ENCODE data around the gene GPC5. TPM values are rescaled to one million over a fixed set of nuclear protein-coding genes. Genes with fewer than 3 reads are reported as not detected.

Gene GPC5
- total and polyA plus RNA-seq, 3 experiments from 2014 or later = 0.08 to 0.39 (median 0.13) TPM

DNA sequence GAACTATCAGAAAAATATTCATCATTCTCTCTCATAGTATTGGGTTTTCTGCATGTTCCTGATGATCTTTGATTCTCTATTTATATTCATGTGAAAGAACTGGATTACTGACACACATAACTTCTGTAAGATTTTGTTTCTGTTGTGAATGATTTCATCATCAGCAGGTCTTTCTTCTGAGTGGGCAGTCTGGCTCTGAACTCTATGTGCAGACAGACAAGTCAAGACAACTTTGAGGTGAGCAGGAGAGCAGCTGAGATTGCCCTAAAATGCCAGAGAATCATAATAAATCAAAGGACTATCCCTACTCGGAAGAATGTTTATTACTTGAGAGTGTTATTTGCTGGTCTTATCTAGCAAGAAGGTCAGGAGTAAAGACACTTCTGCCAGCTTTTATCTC, 1176.1 kb downstream of the GPC5 start:
- H3K4me1 ChIP-seq (ENCODE audit: insufficient read depth, low read length) = no peaks in the 10 kb centered on the region
- H3K36me3 ChIP-seq (ENCODE audit: insufficient read depth, low read length) = no peaks in the 10 kb centered on the region
- ChIA-PET POLR2A (no interaction called here), CTCF (no interaction called here)
- DNase-seq = no peak
- H3K27ac Mint-ChIP-seq = no peak overlapping the region
- H3K27ac ChIP-seq (ENCODE audit: low read depth, low read length) = no peak overlapping the region
- H3K4me3 Mint-ChIP-seq = no peak overlapping the region
- no peaks in the 10 kb centered on the region for H3K27me3 Mint-ChIP-seq
- no peaks in the 10 kb centered on the region for H3K4me1 Mint-ChIP-seq
- no peaks in the 10 kb centered on the region for H3K27me3 ChIP-seq (ENCODE audit: insufficient read depth, low read length, poor library complexity, severe bottlenecking)
- no peak overlapping the region for H3K4me3 ChIP-seq (ENCODE audit: low read length)
- no peaks in the 10 kb centered on the region for H3K9me3 ChIP-seq (ENCODE audit: low read length)
- peaks cover 0 to 12% (median 3%) of the 10 kb centered on the region in 5 donors for H3K9me3 Mint-ChIP-seq
- peaks cover 0 to 1% (median 0%) of the 10 kb centered on the region in 3 donors for H3K36me3 Mint-ChIP-seq

DNA sequence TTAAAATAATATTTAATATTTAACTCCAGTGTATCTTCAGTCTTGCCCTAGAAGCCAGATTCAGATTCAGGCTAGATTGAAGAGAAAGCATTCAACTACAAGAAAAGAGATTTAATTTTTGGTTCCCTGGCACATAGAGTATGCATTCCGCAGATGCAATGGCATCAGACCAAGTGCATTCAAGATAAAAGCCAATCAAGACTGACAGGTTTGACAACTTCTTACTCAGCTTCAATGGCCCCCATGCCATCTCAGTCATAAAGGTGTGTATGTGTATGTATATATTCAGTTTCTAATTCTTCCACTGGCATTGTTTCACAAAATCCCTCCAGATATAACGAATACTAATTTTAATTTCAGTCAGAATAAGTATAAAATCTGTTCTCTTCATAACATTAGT, 1177.4 kb downstream of the GPC5 start:
- H3K36me3 ChIP-seq (ENCODE audit: insufficient read depth, low read length) = no peaks in the 10 kb centered on the region
- POLR2A ChIA-PET = no interaction called here

DNA sequence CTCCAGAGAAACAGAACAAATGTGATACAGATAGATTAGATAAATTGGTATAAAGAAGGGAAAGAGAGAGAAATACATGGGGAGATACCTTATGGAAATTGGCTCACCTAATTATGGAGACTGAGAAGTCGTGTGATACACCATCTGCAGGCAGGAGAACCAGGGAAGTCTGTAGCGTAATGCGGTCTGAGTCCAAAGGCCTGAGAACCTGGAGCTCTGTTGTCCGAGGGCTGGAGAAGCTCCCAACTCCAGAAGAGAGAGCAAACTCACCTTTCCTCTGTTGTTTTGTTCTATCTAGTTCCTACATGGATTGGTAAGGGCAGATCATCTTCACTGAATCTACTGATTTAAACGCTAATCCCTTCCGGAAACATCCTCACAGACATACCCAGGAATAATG, 1179.9 kb downstream of the GPC5 start:
- no peak overlapping the region for H3K4me3 Mint-ChIP-seq
- CTCF ChIA-PET = no interaction called here
- POLR2A ChIA-PET = no interaction called here
- Histone ChIP-seq H3K9me3 (ENCODE audit: low read length) (no peaks in the 10 kb centered on the region), H3K36me3 (ENCODE audit: insufficient read depth, low read length) (no peaks in the 10 kb centered on the region), H3K27ac (ENCODE audit: low read depth, low read length) (no peak overlapping the region), H3K4me1 (ENCODE audit: insufficient read depth, low read length) (no peaks in the 10 kb centered on the region), H3K27me3 (ENCODE audit: insufficient read depth, low read length, poor library complexity, severe bottlenecking) (no peaks in the 10 kb centered on the region), H3K4me3 (ENCODE audit: low read length) (no peak overlapping the region)
- no peaks in the 10 kb centered on the region for H3K4me1 Mint-ChIP-seq
- DNase-seq = no peak
- no peaks in the 10 kb centered on the region for H3K27me3 Mint-ChIP-seq
- peaks cover 0 to 25% (median 7%) of the 10 kb centered on the region in 5 donors for H3K9me3 Mint-ChIP-seq
- H3K27ac Mint-ChIP-seq = no peak overlapping the region
- peaks cover 0 to 1% (median 0%) of the 10 kb centered on the region in 3 donors for H3K36me3 Mint-ChIP-seq

More for the DNA sequence above, 1177.4 kb downstream of the GPC5 start:
- CTCF ChIA-PET = no interaction called here
- peaks cover 0 to 1% (median 0%) of the 10 kb centered on the region in 3 donors for H3K36me3 Mint-ChIP-seq
- no peak overlapping the region for H3K4me3 ChIP-seq (ENCODE audit: low read length)
- no peaks in the 10 kb centered on the region for H3K27me3 Mint-ChIP-seq
- no peaks in the 10 kb centered on the region for H3K27me3 ChIP-seq (ENCODE audit: insufficient read depth, low read length, poor library complexity, severe bottlenecking)
- no peak for DNase-seq
- no peak overlapping the region for H3K4me3 Mint-ChIP-seq
- H3K9me3 Mint-ChIP-seq = peaks cover 0 to 17% (median 5%) of the 10 kb centered on the region in 5 donors
- H3K27ac ChIP-seq (ENCODE audit: low read depth, low read length) = no peak overlapping the region
- H3K27ac Mint-ChIP-seq = no peak overlapping the region
- H3K4me1 ChIP-seq (ENCODE audit: insufficient read depth, low read length) = no peaks in the 10 kb centered on the region
- no peaks in the 10 kb centered on the region for H3K4me1 Mint-ChIP-seq
- H3K9me3 ChIP-seq (ENCODE audit: low read length) = no peaks in the 10 kb centered on the region

DNA sequence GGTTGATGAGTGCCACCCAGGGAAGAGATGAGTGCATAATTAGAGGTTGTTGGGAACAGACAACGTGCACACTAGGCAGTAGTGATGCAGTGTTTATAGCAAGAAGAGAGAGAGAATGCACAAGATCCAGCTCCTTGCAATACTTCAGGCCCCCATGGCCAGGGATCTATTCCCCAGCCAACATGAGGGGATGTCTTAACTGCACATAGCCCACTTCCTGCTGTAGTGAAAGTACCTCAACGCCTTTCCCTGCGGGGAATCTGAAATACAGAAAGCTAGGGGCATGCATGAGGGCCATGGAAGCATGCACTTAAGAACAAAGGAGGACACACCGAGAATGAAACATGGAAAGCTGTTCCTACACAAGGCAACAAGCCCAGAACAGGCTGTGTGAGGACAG, 1191.5 kb downstream of the GPC5 start:
- ChIA-PET POLR2A (no interaction called here), CTCF (no interaction called here)
- DNase-seq = no peak
- no peaks in the 10 kb centered on the region for H3K27me3 Mint-ChIP-seq
- no peaks in the 10 kb centered on the region for H3K4me1 Mint-ChIP-seq
- H3K9me3 Mint-ChIP-seq = peaks cover 3 to 11% (median 7%) of the 10 kb centered on the region in 5 donors
- H3K27ac ChIP-seq (ENCODE audit: low read depth, low read length) = no peak overlapping the region
- no peak overlapping the region for H3K4me3 Mint-ChIP-seq
- H3K27ac Mint-ChIP-seq = no peak overlapping the region
- H3K36me3 ChIP-seq (ENCODE audit: insufficient read depth, low read length) = no peaks in the 10 kb centered on the region
- H3K4me1 ChIP-seq (ENCODE audit: insufficient read depth, low read length) = no peaks in the 10 kb centered on the region
- no peaks in the 10 kb centered on the region for H3K27me3 ChIP-seq (ENCODE audit: insufficient read depth, low read length, poor library complexity, severe bottlenecking)
- H3K36me3 Mint-ChIP-seq = no peaks in the 10 kb centered on the region
- H3K9me3 ChIP-seq (ENCODE audit: low read length) = no peaks in the 10 kb centered on the region
- no peak overlapping the region for H3K4me3 ChIP-seq (ENCODE audit: low read length)

DNA sequence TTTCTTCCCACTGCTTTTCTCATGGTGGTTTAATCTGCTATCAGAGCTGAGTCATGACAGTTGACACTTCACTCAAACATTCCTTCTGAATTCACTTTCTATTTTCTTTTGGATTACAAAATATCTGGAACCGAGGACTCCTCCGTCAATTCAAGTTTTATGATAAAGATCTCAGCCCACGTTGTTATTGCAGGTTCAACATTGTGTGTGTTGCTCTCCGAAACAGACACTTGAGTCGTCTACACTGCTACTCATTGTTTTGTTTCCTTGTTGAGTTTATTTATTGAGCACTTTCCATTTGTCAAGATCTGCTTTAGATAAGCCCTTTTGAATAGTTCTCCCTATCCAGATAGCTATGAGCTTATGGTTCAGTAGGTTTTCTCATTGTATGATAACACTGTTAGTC, 1192.1 kb downstream of the GPC5 start:
- Histone ChIP-seq H3K9me3 (ENCODE audit: low read length) (no peaks in the 10 kb centered on the region), H3K27ac (ENCODE audit: low read depth, low read length) (no peak overlapping the region), H3K27me3 (ENCODE audit: insufficient read depth, low read length, poor library complexity, severe bottlenecking) (no peaks in the 10 kb centered on the region), H3K4me1 (ENCODE audit: insufficient read depth, low read length) (no peaks in the 10 kb centered on the region), H3K4me3 (ENCODE audit: low read length) (no peak overlapping the region), H3K36me3 (ENCODE audit: insufficient read depth, low read length) (no peaks in the 10 kb centered on the region)
- CTCF ChIA-PET = no interaction called here
- Mint-ChIP-seq H3K27ac (no peak overlapping the region), H3K4me1 (no peaks in the 10 kb centered on the region), H3K9me3 (peaks cover 3 to 12% (median 7%) of the 10 kb centered on the region in 5 donors), H3K27me3 (no peaks in the 10 kb centered on the region), H3K4me3 (no peak overlapping the region), H3K36me3 (no peaks in the 10 kb centered on the region)
- DNase-seq = no peak
- POLR2A ChIA-PET = no interaction called here

DNA sequence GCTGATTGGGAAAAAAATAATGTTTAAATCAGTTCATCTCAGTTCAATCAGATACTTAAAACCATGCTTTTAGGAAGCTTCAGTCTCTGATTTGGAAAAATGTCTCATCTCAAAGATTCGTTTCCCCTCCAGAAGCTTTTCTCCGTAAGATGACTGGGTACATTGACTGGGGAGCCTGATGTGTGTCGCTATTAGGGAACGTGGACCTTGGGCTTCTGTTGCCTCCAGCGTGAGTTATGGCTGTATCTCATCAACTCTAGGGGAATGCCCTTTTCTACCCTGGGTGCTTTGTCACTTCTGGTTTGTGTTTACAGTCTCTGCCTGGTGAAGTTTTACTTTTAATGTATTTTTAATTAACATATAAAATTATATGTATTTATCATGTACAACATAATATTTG, 1192.7 kb downstream of the GPC5 start:
- ChIA-PET CTCF (no interaction called here), POLR2A (no interaction called here)
- Mint-ChIP-seq H3K4me3 (no peak overlapping the region), H3K4me1 (no peaks in the 10 kb centered on the region), H3K27ac (no peak overlapping the region), H3K27me3 (no peaks in the 10 kb centered on the region), H3K9me3 (peaks cover 3 to 17% (median 7%) of the 10 kb centered on the region in 5 donors), H3K36me3 (no peaks in the 10 kb centered on the region)
- H3K4me3 ChIP-seq (ENCODE audit: low read length) = no peak overlapping the region
- no peaks in the 10 kb centered on the region for H3K36me3 ChIP-seq (ENCODE audit: insufficient read depth, low read length)
- DNase-seq = no peak
- no peaks in the 10 kb centered on the region for H3K4me1 ChIP-seq (ENCODE audit: insufficient read depth, low read length)
- H3K27ac ChIP-seq (ENCODE audit: low read depth, low read length) = no peak overlapping the region
- H3K9me3 ChIP-seq (ENCODE audit: low read length) = no peaks in the 10 kb centered on the region
- no peaks in the 10 kb centered on the region for H3K27me3 ChIP-seq (ENCODE audit: insufficient read depth, low read length, poor library complexity, severe bottlenecking)

DNA sequence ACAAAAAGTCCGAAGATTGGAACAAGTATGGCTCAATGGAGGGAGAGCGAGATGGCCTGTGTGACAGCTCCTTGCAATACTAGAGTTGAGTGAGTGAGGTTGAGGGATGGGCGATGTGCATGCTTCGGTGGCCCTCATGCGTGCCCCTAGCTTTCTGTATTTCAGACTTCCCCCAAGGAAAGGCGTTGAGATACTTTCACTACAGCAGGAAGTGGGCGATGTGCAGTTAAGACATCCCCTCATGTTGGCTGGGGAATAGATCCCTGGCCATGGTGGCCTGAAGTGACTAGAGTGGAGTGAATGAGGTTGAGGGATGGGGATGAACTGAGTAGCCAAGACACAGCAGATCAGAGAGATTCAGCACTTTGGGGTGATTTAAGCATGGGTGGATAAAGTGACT, 1194.3 kb downstream of the GPC5 start:
- ChIA-PET POLR2A (no interaction called here), CTCF (no interaction called here)
- Histone ChIP-seq H3K36me3 (ENCODE audit: insufficient read depth, low read length) (no peaks in the 10 kb centered on the region), H3K27ac (ENCODE audit: low read depth, low read length) (no peak overlapping the region), H3K27me3 (ENCODE audit: insufficient read depth, low read length, poor library complexity, severe bottlenecking) (no peaks in the 10 kb centered on the region), H3K9me3 (ENCODE audit: low read length) (no peaks in the 10 kb centered on the region), H3K4me1 (ENCODE audit: insufficient read depth, low read length) (no peaks in the 10 kb centered on the region), H3K4me3 (ENCODE audit: low read length) (no peak overlapping the region)
- Mint-ChIP-seq H3K4me3 (no peak overlapping the region), H3K4me1 (no peaks in the 10 kb centered on the region), H3K9me3 (peaks cover 3 to 17% (median 8%) of the 10 kb centered on the region in 5 donors), H3K27ac (no peak overlapping the region), H3K36me3 (no peaks in the 10 kb centered on the region), H3K27me3 (no peaks in the 10 kb centered on the region)
- no peak for DNase-seq

DNA sequence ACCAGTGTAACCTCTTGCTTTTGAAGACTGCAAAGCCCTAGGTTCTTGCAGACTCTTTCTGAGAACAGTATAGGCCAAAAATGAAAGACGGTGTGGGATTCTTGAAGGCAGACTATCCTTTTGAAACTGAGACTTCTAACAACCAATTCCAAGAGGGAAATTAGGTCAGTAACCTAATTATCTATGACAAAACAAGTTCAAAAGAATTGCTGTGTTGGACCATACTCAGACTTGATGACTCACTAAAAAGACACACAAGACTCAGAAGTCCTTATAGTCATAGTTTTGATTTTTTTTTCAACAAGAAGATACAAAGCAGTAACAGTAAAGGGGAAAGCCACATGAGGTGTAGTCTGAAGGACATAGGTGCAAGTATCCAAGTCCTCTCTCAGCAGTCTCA, 1204.1 kb downstream of the GPC5 start:
- Histone ChIP-seq H3K9me3 (ENCODE audit: low read length) (no peaks in the 10 kb centered on the region), H3K27me3 (ENCODE audit: insufficient read depth, low read length, poor library complexity, severe bottlenecking) (no peaks in the 10 kb centered on the region), H3K27ac (ENCODE audit: low read depth, low read length) (no peak overlapping the region), H3K36me3 (ENCODE audit: insufficient read depth, low read length) (no peaks in the 10 kb centered on the region), H3K4me3 (ENCODE audit: low read length) (no peak overlapping the region), H3K4me1 (ENCODE audit: insufficient read depth, low read length) (no peaks in the 10 kb centered on the region)
- Mint-ChIP-seq H3K36me3 (no peaks in the 10 kb centered on the region), H3K4me1 (no peaks in the 10 kb centered on the region), H3K27me3 (no peaks in the 10 kb centered on the region), H3K27ac (no peak overlapping the region), H3K4me3 (no peak overlapping the region), H3K9me3 (peaks cover 0 to 9% (median 7%) of the 10 kb centered on the region in 5 donors)
- ChIA-PET POLR2A (no interaction called here), CTCF (no interaction called here)
- DNase-seq = no peak

DNA sequence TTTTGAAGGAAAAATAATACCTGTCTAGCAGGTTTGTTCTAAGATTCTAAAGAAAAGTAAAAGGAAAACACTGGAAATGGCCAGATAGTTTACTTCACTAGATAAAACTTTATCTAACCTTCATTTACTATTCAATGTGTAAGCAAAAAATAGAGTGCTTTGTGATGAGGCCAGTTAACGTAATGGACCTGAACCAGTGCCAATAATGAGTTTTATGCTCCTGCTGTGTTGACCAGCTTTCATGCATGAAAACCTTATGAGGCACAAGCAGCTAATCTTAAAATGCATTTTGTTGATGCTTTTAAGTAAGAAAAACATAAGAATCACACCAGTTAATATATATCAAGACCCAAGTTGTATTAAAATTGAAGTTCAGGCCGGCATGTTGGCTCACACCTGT, 1211.0 kb downstream of the GPC5 start:
- no peak overlapping the region for H3K4me3 Mint-ChIP-seq

More for the DNA sequence above, 1211.0 kb downstream of the GPC5 start:
- no peaks in the 10 kb centered on the region for H3K36me3 Mint-ChIP-seq
- no peaks in the 10 kb centered on the region for H3K4me1 Mint-ChIP-seq
- no peaks in the 10 kb centered on the region for H3K36me3 ChIP-seq (ENCODE audit: insufficient read depth, low read length)
- H3K9me3 ChIP-seq (ENCODE audit: low read length) = no peaks in the 10 kb centered on the region
- CTCF ChIA-PET = no interaction called here
- no peak for DNase-seq
- H3K27ac Mint-ChIP-seq = no peak overlapping the region
- H3K27me3 ChIP-seq (ENCODE audit: insufficient read depth, low read length, poor library complexity, severe bottlenecking) = no peaks in the 10 kb centered on the region
- H3K27me3 Mint-ChIP-seq = no peaks in the 10 kb centered on the region
- H3K9me3 Mint-ChIP-seq = peaks cover 0 to 9% (median 2%) of the 10 kb centered on the region in 5 donors
- no peak overlapping the region for H3K4me3 ChIP-seq (ENCODE audit: low read length)
- no peak overlapping the region for H3K27ac ChIP-seq (ENCODE audit: low read depth, low read length)
- POLR2A ChIA-PET = no interaction called here
- H3K4me1 ChIP-seq (ENCODE audit: insufficient read depth, low read length) = no peaks in the 10 kb centered on the region
